ENCODE data around the gene LRRC39.

Gene LRRC39

DNA sequence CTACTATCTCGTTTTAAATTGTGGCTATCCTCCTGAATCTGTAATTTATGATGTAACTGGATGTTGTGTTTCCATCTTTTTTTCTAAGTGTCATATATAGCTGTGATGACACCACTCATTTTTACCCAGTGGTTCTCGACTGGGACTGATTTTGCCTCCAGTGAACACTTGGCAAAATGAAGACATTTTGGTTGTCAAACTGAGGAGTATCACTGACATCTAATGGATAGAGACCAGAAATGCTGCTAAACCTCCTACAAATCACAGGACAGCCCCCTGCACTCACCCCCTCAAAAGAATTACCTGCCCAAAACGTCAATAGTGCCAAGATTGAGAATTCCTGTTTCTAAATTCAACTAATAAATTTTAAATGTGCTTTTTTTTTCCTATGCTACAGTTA, 43.2 kb downstream of the LRRC39 start:
- peak overlapping the region; percentile 81 for H3K9ac ChIP-seq (ENCODE audit: low read depth, low read length, poor library complexity, severe bottlenecking)
- peaks cover 55% of the 10 kb centered on the region for H3K79me2 ChIP-seq (ENCODE audit: insufficient read depth, low read length)
- H3K4me3 ChIP-seq (ENCODE audit: low read length, poor library complexity, severe bottlenecking) = peak overlapping the region; percentile 82
- H3K4me1 ChIP-seq (ENCODE audit: insufficient read depth, low read length, poor library complexity, severe bottlenecking) = peaks cover 39% of the 10 kb centered on the region
- no peaks in the 10 kb centered on the region for H3K9me3 ChIP-seq (ENCODE audit: insufficient read depth, low read depth, low read length)
- no peaks in the 10 kb centered on the region for H3K9me2 ChIP-seq (replicated peaks; ENCODE audit: low read depth, low read length)
- peaks cover 16% of the 10 kb centered on the region for H4K20me1 ChIP-seq (ENCODE audit: insufficient read depth, low read length, poor library complexity, severe bottlenecking)
- H3K4me2 ChIP-seq (ENCODE audit: low read depth, low read length, poor library complexity, severe bottlenecking) = peak overlapping the region; percentile 89
- no peak overlapping the region for H2AFZ ChIP-seq (ENCODE audit: low read length)
- H3K36me3 ChIP-seq (ENCODE audit: insufficient read depth, low read length) = peaks cover 17% of the 10 kb centered on the region; the same call in 1 of the 2 replicates
- H3K27me3 ChIP-seq (ENCODE audit: insufficient read depth, low read length, poor library complexity, severe bottlenecking) = no peaks in the 10 kb centered on the region
- TF ChIP-seq EZH2phosphoT487 (IDR thresholded peaks at IDR 0.05; ENCODE audit: borderline replicate concordance) = no peak
- TF ChIP-seq, protein P1, sequence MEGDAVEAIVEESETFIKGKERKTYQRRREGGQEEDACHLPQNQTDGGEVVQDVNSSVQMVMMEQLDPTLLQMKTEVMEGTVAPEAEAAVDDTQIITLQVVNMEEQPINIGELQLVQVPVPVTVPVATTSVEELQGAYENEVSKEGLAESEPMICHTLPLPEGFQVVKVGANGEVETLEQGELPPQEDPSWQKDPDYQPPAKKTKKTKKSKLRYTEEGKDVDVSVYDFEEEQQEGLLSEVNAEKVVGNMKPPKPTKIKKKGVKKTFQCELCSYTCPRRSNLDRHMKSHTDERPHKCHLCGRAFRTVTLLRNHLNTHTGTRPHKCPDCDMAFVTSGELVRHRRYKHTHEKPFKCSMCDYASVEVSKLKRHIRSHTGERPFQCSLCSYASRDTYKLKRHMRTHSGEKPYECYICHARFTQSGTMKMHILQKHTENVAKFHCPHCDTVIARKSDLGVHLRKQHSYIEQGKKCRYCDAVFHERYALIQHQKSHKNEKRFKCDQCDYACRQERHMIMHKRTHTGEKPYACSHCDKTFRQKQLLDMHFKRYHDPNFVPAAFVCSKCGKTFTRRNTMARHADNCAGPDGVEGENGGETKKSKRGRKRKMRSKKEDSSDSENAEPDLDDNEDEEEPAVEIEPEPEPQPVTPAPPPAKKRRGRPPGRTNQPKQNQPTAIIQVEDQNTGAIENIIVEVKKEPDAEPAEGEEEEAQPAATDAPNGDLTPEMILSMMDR (conservative IDR thresholded peaks at IDR 0.05; ENCODE audit: low read length) = peak; percentile 32
- H3F3A ChIP-seq (ENCODE audit: low read depth) = no peaks in the 10 kb centered on the region

DNA sequence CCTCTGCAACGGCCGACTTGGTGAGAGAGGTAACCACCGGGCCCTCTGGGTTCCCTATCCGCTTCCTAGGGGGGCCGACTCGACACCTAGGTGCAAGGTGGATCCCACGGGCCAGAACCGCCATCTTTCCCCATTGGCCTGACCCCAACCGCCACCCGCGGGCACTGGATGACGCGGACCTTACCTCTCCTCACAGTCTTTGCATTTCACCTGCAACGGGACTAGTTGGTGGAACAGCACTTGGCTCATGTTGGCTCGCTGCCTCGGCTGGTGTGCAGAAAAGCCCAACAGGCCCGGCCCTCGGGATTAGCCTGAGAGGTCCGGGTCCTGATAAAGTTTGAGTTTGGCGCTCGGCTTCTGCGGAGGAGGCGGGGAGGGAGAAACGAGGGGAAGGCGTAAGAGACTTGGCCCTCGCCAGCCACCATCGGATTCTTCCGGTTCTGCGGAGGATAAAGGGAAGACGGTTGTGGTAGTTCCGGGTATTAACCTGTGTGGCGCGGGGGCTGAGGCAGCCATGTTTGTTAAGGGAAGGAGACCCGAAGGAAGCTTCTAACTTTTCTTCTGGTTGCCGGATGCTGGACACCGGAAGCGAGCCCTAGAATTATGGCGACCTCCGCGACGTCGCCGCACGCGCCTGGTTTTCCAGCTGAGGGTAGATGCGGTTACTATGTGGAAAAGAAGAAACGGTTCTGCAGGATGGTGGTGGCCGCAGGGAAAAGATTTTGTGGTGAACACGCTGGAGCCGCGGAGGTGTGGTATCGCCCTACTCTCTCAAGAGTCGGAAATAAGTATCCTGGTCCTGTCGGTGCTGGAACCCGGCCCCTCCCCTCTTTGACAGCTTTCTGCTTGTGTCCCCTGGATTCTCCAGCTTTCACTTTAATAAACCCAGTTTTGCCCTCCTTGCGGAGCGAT, 45.2 kb downstream of the LRRC39 start, which contains the start of the genes SASS6 and TRMT13:
TSS of gene SASS6 (minus strand) at position 365 of the 912 bp plus-strand sequence. CDS start at position 249, 116 bp downstream.
TSS of gene TRMT13 (plus strand) at position 598 of the 912 bp plus-strand sequence. CDS start at position 604, 6 bp downstream.
- Histone ChIP-seq H3K9me3 (ENCODE audit: insufficient read depth, low read depth, low read length) (no peaks in the 10 kb centered on the region), H3K79me2 (ENCODE audit: insufficient read depth, low read length) (peaks cover 72% of the 10 kb centered on the region), H3K4me1 (ENCODE audit: insufficient read depth, low read length, poor library complexity, severe bottlenecking) (peaks cover 55% of the 10 kb centered on the region), H3K36me3 (ENCODE audit: insufficient read depth, low read length) (peaks cover 7% of the 10 kb centered on the region; the same call in 1 of the 2 replicates), H3K9ac (ENCODE audit: low read depth, low read length, poor library complexity, severe bottlenecking) (peak within 1 kb of the TSS; percentile 81), H2AFZ (ENCODE audit: low read length) (peak within 1 kb of the TSS; percentile 97), H3F3A (ENCODE audit: low read depth) (no peaks in the 10 kb centered on the region), H3K9me2 (replicated peaks; ENCODE audit: low read depth, low read length) (no peaks in the 10 kb centered on the region), H4K20me1 (ENCODE audit: insufficient read depth, low read length, poor library complexity, severe bottlenecking) (peaks cover 23% of the 10 kb centered on the region), H3K27me3 (ENCODE audit: insufficient read depth, low read length, poor library complexity, severe bottlenecking) (no peaks in the 10 kb centered on the region), H3K4me3 (ENCODE audit: low read length, poor library complexity, severe bottlenecking) (peak within 1 kb of the TSS; percentile 82), H3K4me2 (ENCODE audit: low read depth, low read length, poor library complexity, severe bottlenecking) (peak within 1 kb of the TSS; percentile 98)
- TF ChIP-seq, protein P1 (conservative IDR thresholded peaks at IDR 0.05; ENCODE audit: low read length) = no peak
- no peak for TF ChIP-seq EZH2phosphoT487 (IDR thresholded peaks at IDR 0.05; ENCODE audit: borderline replicate concordance)

- H3K9me3 ChIP-seq (ENCODE audit: insufficient read depth, low read depth, low read length) = no peaks in the 10 kb centered on the region
- no peaks in the 10 kb centered on the region for H3F3A ChIP-seq (ENCODE audit: low read depth)
- peak overlapping the region; percentile 98 for H3K4me2 ChIP-seq (ENCODE audit: low read depth, low read length, poor library complexity, severe bottlenecking)
- H3K9ac ChIP-seq (ENCODE audit: low read depth, low read length, poor library complexity, severe bottlenecking) = peak overlapping the region; percentile 81
- H3K9me2 ChIP-seq (replicated peaks; ENCODE audit: low read depth, low read length) = no peaks in the 10 kb centered on the region
- H3K27me3 ChIP-seq (ENCODE audit: insufficient read depth, low read length, poor library complexity, severe bottlenecking) = no peaks in the 10 kb centered on the region
- peak overlapping the region; percentile 82 for H3K4me3 ChIP-seq (ENCODE audit: low read length, poor library complexity, severe bottlenecking)
- peaks cover 83% of the 10 kb centered on the region for H3K79me2 ChIP-seq (ENCODE audit: insufficient read depth, low read length)
- H3K4me1 ChIP-seq (ENCODE audit: insufficient read depth, low read length, poor library complexity, severe bottlenecking) = peaks cover 60% of the 10 kb centered on the region
- TF ChIP-seq, protein P1 (conservative IDR thresholded peaks at IDR 0.05; ENCODE audit: low read length) = no peak
- no peak overlapping the region for H2AFZ ChIP-seq (ENCODE audit: low read length)
- no peaks in the 10 kb centered on the region for H3K36me3 ChIP-seq (ENCODE audit: insufficient read depth, low read length)
- H4K20me1 ChIP-seq (ENCODE audit: insufficient read depth, low read length, poor library complexity, severe bottlenecking) = peaks cover 23% of the 10 kb centered on the region
Measured at GRCh38 chr1:100131623-100132022, 46.4 kb downstream of the LRRC39 start.

Measured in Loucy (cell line).